Vagina (tissue), 2 donors: ENCODE measurements around the gene ZIC1.

Experiments
- CTCF ChIP-seq, 3 experiments: fragments of 450-650 bp in 2 of 3; fragments of 200-600 bp in 1 of 3; sonication (generic) in 1 of 3; IDR thresholded peaks; one replicate each; pipeline ENCODE4 v1.5.1; 2017 to 2019; ENCODE audit warnings: antibody characterized with exemption in 3 of 3, mild to moderate bottlenecking in 2 of 3, moderate library complexity in 2 of 3
- POLR2A ChIP-seq, 2 donors: fragments of 450-650 bp; IDR thresholded peaks; one replicate each; pipeline ENCODE4 v1.6.1; 2017; ENCODE audit warnings: antibody characterized with exemption in 2 of 2, mild to moderate bottlenecking in 2 of 2, moderate library complexity in 2 of 2
- POLR2AphosphoS5 ChIP-seq, 2 donors: sonication (generic); formaldehyde crosslinking; IDR thresholded peaks; one replicate each; pipeline ENCODE4 v1.9.0; 2017; ENCODE audit warnings: antibody characterized with exemption in 2 of 2, mild to moderate bottlenecking in 2 of 2, low read depth in 1 of 2; ENCODE audit not compliant: insufficient read depth in 1 of 2

DNA sequence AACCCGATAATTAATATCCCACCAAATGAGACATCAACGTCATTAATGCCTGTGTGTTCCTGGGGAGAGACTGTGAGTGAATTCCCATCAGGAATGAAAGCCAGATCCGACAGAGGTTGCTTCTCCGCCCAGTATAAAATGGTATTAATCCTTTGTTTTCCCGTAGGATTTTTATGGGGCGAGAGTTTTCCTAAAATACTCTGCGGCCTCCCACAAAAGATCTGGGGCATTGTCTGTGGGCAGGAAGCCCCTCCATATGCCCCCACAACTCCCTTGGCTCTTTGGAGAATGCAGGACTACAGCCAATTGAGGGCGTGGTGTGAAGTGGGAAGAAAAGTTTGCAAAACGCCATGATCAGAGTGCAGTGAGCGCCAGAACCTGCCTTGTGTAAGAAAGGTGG lies 29.5 kb upstream of the ZIC1 start:
- TF ChIP-seq POLR2A (IDR thresholded peaks at IDR 0.05) (no peak), CTCF (IDR thresholded peaks at IDR 0.05) (no peak), POLR2AphosphoS5 (IDR thresholded peaks at IDR 0.05; ENCODE audit: insufficient read depth in 1 of 2, low read depth in 1 of 2) (no peak)
